MG63 (cell line): ENCODE measurements around the gene FRY. TPM values are rescaled to one million over a fixed set of nuclear protein-coding genes. Genes with fewer than 3 reads are reported as not detected.
A peak's percentile ranks its signal among the peaks of the same experiment; 100 is the strongest.

Source experiments
- DNase-seq: peaks from one replicate; pipeline ENCODE4 v3.0.0-alpha.2; 2020
- H3K27me3 ChIP-seq: fragments of 250-450 bp; sonication (Bioruptor Pico); 2 replicates; pipeline ENCODE4 v1.5.1; 2020; ENCODE audit warnings: mild to moderate bottlenecking, moderate library complexity
- H3K36me3 ChIP-seq: fragments of 250-450 bp; sonication (Bioruptor Pico); 2 replicates; pipeline ENCODE4 v1.5.1; 2020; ENCODE audit warnings: mild to moderate bottlenecking, moderate library complexity
- H3K4me3 ChIP-seq: fragments of 250-450 bp; sonication (Bioruptor Pico); 2 replicates; pipeline ENCODE4 v1.5.1; 2020; ENCODE audit warnings: mild to moderate bottlenecking, moderate library complexity
- H3K9me3 ChIP-seq: fragments of 250-450 bp; sonication (Bioruptor Pico); 2 replicates; pipeline ENCODE4 v1.5.1; 2020; ENCODE audit warnings: mild to moderate bottlenecking, moderate library complexity
- total RNA-seq: library from RNA; depleted of rRNA; stranded (reverse); fragments of >200 nt; shearing (Covaris generic); gene quantifications from 2 replicates; pipeline ENCODE4 v1.2.3, GENCODE V29; 2014; ENCODE audit warnings: low replicate concordance

The FRY gene
- total RNA-seq, 1 experiment from 2014 or later = 0.79 TPM

DNA sequence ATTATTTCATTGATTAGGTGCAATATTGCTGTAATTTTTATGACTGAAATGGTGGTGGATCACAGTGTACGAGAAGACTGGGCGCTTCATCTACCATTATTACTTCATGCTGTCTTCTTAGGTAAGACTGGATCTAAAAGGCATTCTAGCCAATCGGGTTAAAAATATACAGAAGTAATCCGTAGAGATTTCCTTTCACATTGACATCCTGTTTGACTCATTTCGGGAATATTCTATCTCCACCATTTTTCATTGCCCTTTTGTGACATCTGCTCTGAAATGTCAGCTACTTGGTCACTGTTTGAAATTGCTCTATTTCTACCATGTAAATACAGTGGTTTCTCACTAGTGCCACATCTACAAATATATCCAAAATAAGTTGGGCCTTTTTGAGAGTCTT, 193.3 kb downstream of the FRY start:
- no peaks in the 10 kb centered on the region for H3K9me3 ChIP-seq
- no peak overlapping the region for H3K4me3 ChIP-seq
- no peaks in the 10 kb centered on the region for H3K27me3 ChIP-seq
- no peaks in the 10 kb centered on the region for H3K36me3 ChIP-seq
- DNase-seq = no peak

- no peaks in the 10 kb centered on the region for H3K36me3 ChIP-seq
- no peak overlapping the region for H3K4me3 ChIP-seq
- no peak for DNase-seq
Observed at GRCh38 chr13:32225481-32225931, 193.9 kb downstream of the FRY start.

GRCh38 chr13:32228330-32229041, 196.9 kb downstream of the FRY start:
- no peaks in the 10 kb centered on the region for H3K9me3 ChIP-seq
- no peaks in the 10 kb centered on the region for H3K27me3 ChIP-seq
- DNase-seq = peak; percentile 51
- no peak overlapping the region for H3K4me3 ChIP-seq
- H3K36me3 ChIP-seq = no peaks in the 10 kb centered on the region

More at GRCh38 chr13:32225481-32225931, 193.9 kb downstream of the FRY start:
- no peaks in the 10 kb centered on the region for H3K27me3 ChIP-seq
- no peaks in the 10 kb centered on the region for H3K9me3 ChIP-seq

DNA sequence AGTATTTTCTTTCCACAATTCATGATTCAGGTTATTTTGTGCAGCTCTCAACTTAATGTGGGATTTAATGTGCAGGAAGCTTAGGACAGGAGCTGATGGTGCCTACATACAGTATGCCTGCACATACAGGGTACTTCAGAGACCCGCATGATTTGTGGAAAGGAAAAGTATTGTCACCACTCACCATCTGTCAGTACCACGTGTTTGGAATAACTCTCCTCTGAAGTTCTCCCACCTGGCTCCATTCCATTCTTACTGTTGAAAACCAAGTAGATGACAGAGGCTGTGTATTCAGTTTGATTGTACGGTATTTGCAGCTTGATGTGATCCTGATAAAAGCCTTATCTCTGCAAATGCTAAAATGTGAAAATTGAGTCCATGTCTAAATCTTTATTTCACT, 197.9 kb downstream of the FRY start:
- no peaks in the 10 kb centered on the region for H3K36me3 ChIP-seq
- H3K4me3 ChIP-seq = no peak overlapping the region
- no peak for DNase-seq
- H3K27me3 ChIP-seq = no peaks in the 10 kb centered on the region
- no peaks in the 10 kb centered on the region for H3K9me3 ChIP-seq

DNA sequence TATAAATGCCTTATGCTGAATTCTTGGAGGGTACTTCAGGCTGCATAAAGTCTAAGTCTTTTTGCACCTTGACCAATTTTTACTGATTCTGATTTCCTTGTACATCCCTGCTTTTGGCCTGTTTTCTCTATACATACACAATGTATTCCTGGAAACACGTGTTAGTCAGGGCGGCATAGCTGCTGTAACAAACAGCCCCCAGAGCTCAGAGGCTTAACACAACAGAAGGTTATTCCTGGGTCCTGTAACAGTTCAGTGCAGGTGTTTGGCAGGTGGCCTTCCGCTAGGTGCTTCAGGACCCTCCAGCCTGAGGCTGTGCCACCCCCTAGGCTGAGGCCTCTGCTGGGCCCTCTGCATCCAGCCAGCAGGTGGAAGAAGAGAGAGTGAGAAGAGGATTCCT, 200.7 kb downstream of the FRY start:
- Histone ChIP-seq H3K4me3 (no peak overlapping the region), H3K36me3 (no peaks in the 10 kb centered on the region), H3K27me3 (no peaks in the 10 kb centered on the region), H3K9me3 (no peaks in the 10 kb centered on the region)
- no peak for DNase-seq

GRCh38 chr13:32233062-32233461, 201.5 kb downstream of the FRY start:
- no peaks in the 10 kb centered on the region for H3K27me3 ChIP-seq
- no peaks in the 10 kb centered on the region for H3K9me3 ChIP-seq
- no peak for DNase-seq
- no peak overlapping the region for H3K4me3 ChIP-seq
- H3K36me3 ChIP-seq = no peaks in the 10 kb centered on the region

GRCh38 chr13:32234914-32235313, 203.3 kb downstream of the FRY start:
- Histone ChIP-seq H3K4me3 (no peak overlapping the region), H3K27me3 (no peaks in the 10 kb centered on the region), H3K9me3 (no peaks in the 10 kb centered on the region), H3K36me3 (no peaks in the 10 kb centered on the region)
- peak; percentile 24 for DNase-seq

DNA sequence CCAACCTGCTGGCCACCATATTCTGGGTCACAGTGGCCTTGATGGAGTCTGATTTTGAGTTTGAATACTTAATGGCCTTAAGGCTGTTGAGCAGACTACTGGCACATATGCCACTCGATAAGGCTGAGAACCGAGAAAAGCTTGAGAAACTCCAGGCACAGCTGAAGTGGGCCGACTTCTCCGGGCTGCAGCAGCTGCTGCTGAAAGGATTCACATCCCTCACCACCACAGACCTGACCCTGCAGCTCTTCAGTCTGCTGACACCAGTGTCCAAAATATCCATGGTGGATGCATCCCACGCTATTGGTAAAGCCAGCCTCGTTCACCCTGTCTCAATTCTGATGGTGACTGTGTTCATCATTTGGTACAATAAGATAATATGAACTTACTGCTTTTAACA, 206.1 kb downstream of the FRY start:
- no peak for DNase-seq
- Histone ChIP-seq H3K36me3 (no peaks in the 10 kb centered on the region), H3K9me3 (no peaks in the 10 kb centered on the region), H3K27me3 (no peaks in the 10 kb centered on the region), H3K4me3 (no peak overlapping the region)

- Histone ChIP-seq H3K27me3 (no peaks in the 10 kb centered on the region), H3K9me3 (no peaks in the 10 kb centered on the region), H3K4me3 (no peak overlapping the region), H3K36me3 (no peaks in the 10 kb centered on the region)
- DNase-seq = no peak
Observed at GRCh38 chr13:32243695-32244094, 212.1 kb downstream of the FRY start.

DNA sequence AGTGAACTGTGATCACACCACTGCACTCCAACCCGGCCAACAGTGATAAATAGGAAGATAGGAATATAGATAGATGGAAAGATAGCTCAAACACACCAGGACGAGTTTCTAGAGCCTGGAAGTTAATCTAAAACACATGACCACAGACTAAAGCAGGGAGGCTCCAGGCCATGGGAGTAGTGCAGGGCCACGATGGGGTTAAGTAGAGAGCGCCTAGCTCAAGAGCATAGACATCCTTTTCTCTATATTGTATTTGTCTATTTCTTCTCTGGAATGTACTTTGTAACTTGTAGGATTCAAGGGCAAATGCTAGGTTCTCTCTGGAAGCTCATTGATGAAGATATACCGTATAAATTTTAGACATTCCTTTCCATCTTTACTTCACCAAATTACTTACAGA, 214.0 kb downstream of the FRY start:
- no peaks in the 10 kb centered on the region for H3K9me3 ChIP-seq
- H3K4me3 ChIP-seq = no peak overlapping the region
- H3K36me3 ChIP-seq = no peaks in the 10 kb centered on the region
- no peak for DNase-seq
- H3K27me3 ChIP-seq = no peaks in the 10 kb centered on the region

- peak; percentile 66 for DNase-seq
- Histone ChIP-seq H3K27me3 (no peaks in the 10 kb centered on the region), H3K4me3 (no peak overlapping the region), H3K36me3 (no peaks in the 10 kb centered on the region), H3K9me3 (no peaks in the 10 kb centered on the region)
Observed at GRCh38 chr13:32246468-32246867, 214.9 kb downstream of the FRY start.

GRCh38 chr13:32247887-32248286, 216.3 kb downstream of the FRY start:
- no peaks in the 10 kb centered on the region for H3K36me3 ChIP-seq
- no peak for DNase-seq
- H3K9me3 ChIP-seq = no peaks in the 10 kb centered on the region
- no peak overlapping the region for H3K4me3 ChIP-seq
- H3K27me3 ChIP-seq = no peaks in the 10 kb centered on the region

GRCh38 chr13:32248801-32249200, 217.2 kb downstream of the FRY start:
- DNase-seq = no peak
- Histone ChIP-seq H3K27me3 (no peaks in the 10 kb centered on the region), H3K9me3 (no peaks in the 10 kb centered on the region), H3K4me3 (no peak overlapping the region), H3K36me3 (no peaks in the 10 kb centered on the region)

GRCh38 chr13:32252812-32253438, 221.4 kb downstream of the FRY start:
- H3K4me3 ChIP-seq = no peak overlapping the region
- no peaks in the 10 kb centered on the region for H3K27me3 ChIP-seq
- DNase-seq = no peak
- H3K9me3 ChIP-seq = no peaks in the 10 kb centered on the region
- no peaks in the 10 kb centered on the region for H3K36me3 ChIP-seq

DNA sequence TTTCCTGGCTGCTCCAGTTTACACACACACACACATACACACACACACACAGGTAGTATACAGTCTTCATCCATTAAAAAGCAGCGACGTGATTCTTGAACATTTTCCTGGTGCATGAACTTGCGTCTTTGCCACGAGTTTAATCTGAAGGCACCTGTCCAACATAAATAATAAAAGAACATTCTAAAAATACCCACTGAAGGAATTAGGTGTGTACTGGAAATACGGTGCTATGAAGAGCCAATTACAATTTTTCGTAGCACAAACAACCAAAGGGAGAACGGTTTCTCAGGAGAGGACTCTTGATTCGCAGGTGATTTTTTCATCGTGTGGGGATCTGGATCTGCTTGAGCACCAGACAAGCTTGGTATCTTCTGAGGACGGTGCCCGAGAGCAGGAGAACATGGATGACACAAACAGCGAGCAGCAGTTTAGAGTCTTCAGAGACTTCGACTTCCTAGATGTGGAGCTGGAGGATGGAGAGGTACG, 222.4 kb downstream of the FRY start:
- H3K27me3 ChIP-seq = no peaks in the 10 kb centered on the region
- no peaks in the 10 kb centered on the region for H3K36me3 ChIP-seq
- H3K9me3 ChIP-seq = no peaks in the 10 kb centered on the region
- H3K4me3 ChIP-seq = no peak overlapping the region
- no peak for DNase-seq

DNA sequence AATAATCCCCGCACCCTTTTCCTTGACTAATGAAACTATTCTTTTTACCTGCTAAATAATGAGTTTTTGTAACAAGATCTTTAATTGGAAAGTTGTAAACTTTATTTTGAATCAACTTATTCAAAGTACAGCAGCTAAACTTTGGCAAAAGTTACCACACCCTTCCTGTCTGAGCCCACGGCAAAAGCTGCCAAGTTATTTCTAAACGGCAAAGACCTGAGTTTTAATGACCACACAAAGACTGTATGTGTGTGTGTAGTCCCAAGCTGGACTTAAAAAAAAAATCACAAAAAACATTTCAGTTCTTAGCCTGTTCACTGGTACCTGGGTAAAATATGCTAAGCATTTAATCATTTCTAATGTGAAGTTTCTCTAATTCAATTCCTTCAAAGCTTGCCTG, 222.8 kb downstream of the FRY start:
- no peaks in the 10 kb centered on the region for H3K9me3 ChIP-seq
- DNase-seq = no peak
- H3K36me3 ChIP-seq = no peaks in the 10 kb centered on the region
- no peaks in the 10 kb centered on the region for H3K27me3 ChIP-seq
- no peak overlapping the region for H3K4me3 ChIP-seq

- H3K9me3 ChIP-seq = no peaks in the 10 kb centered on the region
- no peaks in the 10 kb centered on the region for H3K36me3 ChIP-seq
- no peak overlapping the region for H3K4me3 ChIP-seq
- DNase-seq = no peak
- H3K27me3 ChIP-seq = no peaks in the 10 kb centered on the region
Observed at GRCh38 chr13:32254916-32255723, 223.5 kb downstream of the FRY start.
